ENCODE data around the gene LRFN4. TPM values are rescaled to one million over a fixed set of nuclear protein-coding genes. Genes with fewer than 3 reads are reported as not detected.

The LRFN4 gene
- total RNA-seq, 1 donor, result 33.7 TPM

- no peak for DNase-seq (ENCODE audit: low read depth in 2 of 3, low spot score in 2 of 3)
Measured at GRCh38 chr11:66844496-66845142, 12.2 kb upstream of the LRFN4 start.

GRCh38 chr11:66845143-66845875 is 11.6 kb upstream of the LRFN4 start:
- DNase-seq (ENCODE audit: low read depth in 2 of 3, low spot score in 2 of 3), result no peak

- no peak for DNase-seq (ENCODE audit: low read depth in 2 of 3, low spot score in 2 of 3)
Measured at GRCh38 chr11:66845876-66846212, 11.0 kb upstream of the LRFN4 start.

- DNase-seq (ENCODE audit: low read depth in 2 of 3, low spot score in 2 of 3), result no peak
Measured at GRCh38 chr11:66846671-66847091, 10.2 kb upstream of the LRFN4 start.

GRCh38 chr11:66847461-66848232 is 9.2 kb upstream of the LRFN4 start:
- no peak for DNase-seq (ENCODE audit: low read depth in 2 of 3, low spot score in 2 of 3)

GRCh38 chr11:66848671-66849500 is 8.0 kb upstream of the LRFN4 start:
- no peak for DNase-seq (ENCODE audit: low read depth in 2 of 3, low spot score in 2 of 3)

GRCh38 chr11:66849501-66850234 is 7.2 kb upstream of the LRFN4 start:
- DNase-seq (ENCODE audit: low read depth in 2 of 3, low spot score in 2 of 3), result no peak

GRCh38 chr11:66850235-66850587 is 6.7 kb upstream of the LRFN4 start:
- DNase-seq (ENCODE audit: low read depth in 2 of 3, low spot score in 2 of 3), result no peak

GRCh38 chr11:66850588-66851238 is 6.2 kb upstream of the LRFN4 start:
- DNase-seq (ENCODE audit: low read depth in 2 of 3, low spot score in 2 of 3), result no peak

- DNase-seq (ENCODE audit: low read depth in 2 of 3, low spot score in 2 of 3), result no peak
Measured at GRCh38 chr11:66851239-66851596, 5.6 kb upstream of the LRFN4 start.

- peak in 2 of 3 donors; percentile 38 to 48 for DNase-seq (ENCODE audit: low read depth in 2 of 3, low spot score in 2 of 3)
Measured at GRCh38 chr11:66851698-66852465, 5.0 kb upstream of the LRFN4 start.

- DNase-seq (ENCODE audit: low read depth in 2 of 3, low spot score in 2 of 3), result no peak
Measured at GRCh38 chr11:66852466-66853241, 4.2 kb upstream of the LRFN4 start.

GRCh38 chr11:66853242-66854229 is 3.3 kb upstream of the LRFN4 start:
- no peak for DNase-seq (ENCODE audit: low read depth in 2 of 3, low spot score in 2 of 3)

GRCh38 chr11:66854231-66854661 is 2.6 kb upstream of the LRFN4 start:
- no peak for DNase-seq (ENCODE audit: low read depth in 2 of 3, low spot score in 2 of 3)

GRCh38 chr11:66854729-66855211 is 2.1 kb upstream of the LRFN4 start:
- DNase-seq (ENCODE audit: low read depth in 2 of 3, low spot score in 2 of 3), result no peak

- DNase-seq (ENCODE audit: low read depth in 2 of 3, low spot score in 2 of 3), result peak; percentile 49 to 87 (median 86)
Measured at GRCh38 chr11:66855574-66856495, 1.0 kb upstream of the LRFN4 start.
